Ovary (tissue), 9 donors: ENCODE data around the gene SRRM5. TPM values are rescaled to one million over a fixed set of nuclear protein-coding genes. Genes with fewer than 3 reads are reported as not detected.

Source experiments
- DNase-seq, 5 donors: peaks; one replicate each; pipeline ENCODE4 v3.0.0-alpha.2; 2019 to 2020
- H3K27ac ChIP-seq, 2 donors: fragments of 200-600 bp; one replicate each; pipeline versions ENCODE4 v1.5.1 to v1.8.0; 2019 to 2022
- H3K27me3 ChIP-seq: fragments of 200-600 bp; one replicate; pipeline ENCODE4 v1.8.0; 2022
- H3K36me3 ChIP-seq: fragments of 200-600 bp; sonication (generic); one replicate; pipeline ENCODE4 v1.5.1; 2019
- H3K4me1 ChIP-seq: one replicate; pipeline ENCODE4 v1.8.1; 2013; ENCODE audit warnings: mild to moderate bottlenecking, moderate library complexity; ENCODE audit not compliant: insufficient read depth
- H3K4me3 ChIP-seq: fragments of 200-600 bp; sonication (generic); one replicate; pipeline ENCODE4 v1.5.1; 2017
- H3K9me3 ChIP-seq, 2 donors: fragments of 200-600 bp in 1 of 2; sonication (generic) in 1 of 2; one replicate each; pipeline versions ENCODE4 v1.5.1 to v1.8.1; 2013 to 2019; ENCODE audit warnings: mild to moderate bottlenecking in 1 of 2, moderate library complexity in 1 of 2
- CTCF ChIP-seq, 3 donors: fragments of 450-650 bp in 2 of 3; fragments of 200-600 bp in 1 of 3; IDR thresholded peaks; one replicate each; pipeline versions ENCODE4 v1.5.1 to v1.8.0; 2016 to 2022; ENCODE audit warnings: antibody characterized with exemption in 3 of 3, mild to moderate bottlenecking in 1 of 3
- EP300 ChIP-seq: sonication (generic); formaldehyde crosslinking; IDR thresholded peaks from one replicate; pipeline ENCODE4 v1.6.1; 2017; ENCODE audit warnings: antibody characterized with exemption
- POLR2A ChIP-seq: fragments of 450-650 bp; IDR thresholded peaks from one replicate; pipeline ENCODE4 v1.6.1; 2017; ENCODE audit warnings: antibody characterized with exemption, mild to moderate bottlenecking, moderate library complexity
- WGBS, 3 donors: extraction: QIAGEN DNeasy Blood & Tissue Kit in 1 of 3; methylation state at CpG; one replicate each; pipeline versions ENCODE4 v1.1.5 to v1.1.7; 2013 to 2017; 5-methylcytosine and 5-hydroxymethylcytosine counted together
- intact Hi-C, 4 donors: fragments of 100-400 bp; cut with DNase I; formaldehyde crosslinking; loops; one replicate each; pipeline versions ENCODE4 v1.11.0 to v1.15.1; 2022 to 2023
- polyA plus RNA-seq, 2 donors: library from polyadenylated mRNA; stranded (reverse); fragments of 200-250 nt in 1 of 2; fragments of 350-450 nt in 1 of 2; fragmentation: Illumina TruSeq in 1 of 2; extraction: RNeasy Lipid Tissue Mini Kit (QIAGEN cat#74804) in 1 of 2; gene quantifications; one replicate each; pipeline ENCODE4 v1.2.3, GENCODE V29; 2013 to 2014
- small RNA-seq: library from RNA; depleted of rRNA; stranded (forward); fragments of <200 nt; gene quantifications from one replicate; pipeline ENCODE3, GENCODE V24; 2016
- total RNA-seq, 7 donors: library from RNA; depleted of rRNA in 2 of 7; stranded (reverse); fragments of >200 nt in 2 of 7; fragmentation: NEBNext Ultra II Directional in 3 of 7; extraction: Animal tissue kit (Norgen Biotek cat#: 25700) in 3 of 7; gene quantifications; one replicate each; pipeline versions ENCODE4 v1.1.0 to v1.2.4, GENCODE V29; 2016 to 2023
- donor health status: DM: no; HTN: no; CAD: no; lungs with moderate emphysema.
- donor health status: DM: no; HTN: no; CAD: no.
- donor health status: Bipolar disorder and iron deficiency.
- donor health status: DM: yes; HTN: yes; CAD: no.
- donor health status: DM: no; HTN: no; CAD: no.
- donor health status: DM: yes; HTN: yes; CAD: no.

Gene SRRM5
- total and polyA plus RNA-seq, 9 donors: 0.10 to 0.73 (median 0.33) TPM

- no peaks in the 10 kb centered on the region for H3K27me3 ChIP-seq
- no peak overlapping the region for H3K27ac ChIP-seq
- peaks cover 2% of the 10 kb centered on the region for H3K4me1 ChIP-seq
- H3K9me3 ChIP-seq: no peaks in the 10 kb centered on the region
- WGBS, 3 donors: 92 to 97% (median 92%) methylated on average over 6 of the region's 6 CpGs
- DNase-seq: no peak
- TF ChIP-seq EP300: no peak
- TF ChIP-seq POLR2A: no peak
- TF ChIP-seq CTCF (IDR thresholded peaks at IDR 0.05): no peak
- no peak overlapping the region for H3K4me3 ChIP-seq
- intact Hi-C loops: no loop called here
- H3K36me3 ChIP-seq: no peaks in the 10 kb centered on the region
These were observed 50.6 kb downstream of the SRRM5 start for GRCh38 chr19:43662487-43662886.

- no peaks in the 10 kb centered on the region for H3K9me3 ChIP-seq
- peaks cover 6% of the 10 kb centered on the region for H3K4me1 ChIP-seq
- H3K27ac ChIP-seq: no peak overlapping the region
- intact Hi-C loops: no loop called here
- DNase-seq: no peak
- 75 to 80% (median 77%) methylated on average over 7 of the region's 7 CpGs for WGBS, 3 donors
- no peaks in the 10 kb centered on the region for H3K36me3 ChIP-seq
- H3K4me3 ChIP-seq: no peak overlapping the region
- no peaks in the 10 kb centered on the region for H3K27me3 ChIP-seq
- TF ChIP-seq POLR2A (no peak), CTCF (IDR thresholded peaks at IDR 0.05) (no peak), EP300 (no peak)
These were observed 52.1 kb downstream of the SRRM5 start for GRCh38 chr19:43664018-43664417.

Small RNA genes within 50 kb of the gene (small RNA-seq; reads per million reads assigned to genes)
- gene RN7SL368P: not detected

Other genes with a start within 250 kb of the SRRM5 start
- not detected for gene TEX101, start 197.2 kb upstream of the SRRM5 start, total RNA-seq
- not detected for gene TEX101, start 197.2 kb upstream of the SRRM5 start, polyA plus RNA-seq
- 10 to 100 TPM in 1 of 7 donors, 1 to 10 TPM in 6; 2.5 to 15.1 (median 6.8) TPM for gene LYPD3, start 146.5 kb upstream of the SRRM5 start, total RNA-seq
- 1 to 10 TPM; 1.8 to 4.0 TPM for gene LYPD3, start 146.5 kb upstream of the SRRM5 start, polyA plus RNA-seq
- gene PHLDB3, start 107.3 kb upstream of the SRRM5 start, total RNA-seq: 10 to 100 TPM; 14.5 to 29.7 (median 21.8) TPM
- 10 to 100 TPM in 1 of 2 donors, 1 to 10 TPM in 1; 1.4 to 14.7 TPM for gene PHLDB3, start 107.3 kb upstream of the SRRM5 start, polyA plus RNA-seq
- gene ETHE1, start 84.9 kb upstream of the SRRM5 start, total RNA-seq: 10 to 100 TPM; 16.1 to 28.5 (median 22.5) TPM
- 10 to 100 TPM; 25.0 to 28.7 TPM for gene ETHE1, start 84.9 kb upstream of the SRRM5 start, polyA plus RNA-seq
- 1 to 10 TPM; 1.3 to 5.9 (median 3.9) TPM for gene ZNF575, start 78.9 kb upstream of the SRRM5 start, total RNA-seq
- gene ZNF575, start 78.9 kb upstream of the SRRM5 start, polyA plus RNA-seq: 1 to 10 TPM; 1.2 to 1.7 TPM
- gene XRCC1, start 36.6 kb upstream of the SRRM5 start, total RNA-seq: 10 to 100 TPM; 19.0 to 39.9 (median 28.4) TPM
- gene XRCC1, start 36.6 kb upstream of the SRRM5 start, polyA plus RNA-seq: 10 to 100 TPM; 16.8 to 37.7 TPM
- 10 to 100 TPM; 10.6 to 22.3 (median 17.7) TPM for gene PINLYP, start 36.3 kb upstream of the SRRM5 start, total RNA-seq
- gene PINLYP, start 36.3 kb upstream of the SRRM5 start, polyA plus RNA-seq: 10 to 100 TPM; 25.5 to 29.9 TPM
- 10 to 100 TPM; 11.6 to 25.8 (median 19.8) TPM for gene IRGQ, start 16.0 kb upstream of the SRRM5 start, total RNA-seq
- gene IRGQ, start 16.0 kb upstream of the SRRM5 start, polyA plus RNA-seq: 10 to 100 TPM in 1 of 2 donors, 1 to 10 TPM in 1; 5.4 to 10.5 TPM
- gene ZNF576, start 15.5 kb upstream of the SRRM5 start, total RNA-seq: 10 to 100 TPM; 11.5 to 22.4 (median 16.9) TPM
- gene ZNF576, start 15.5 kb upstream of the SRRM5 start, polyA plus RNA-seq: 10 to 100 TPM in 1 of 2 donors, 1 to 10 TPM in 1; 8.6 to 16.6 TPM
- 10 to 100 TPM; 30.0 to 69.0 (median 43.1) TPM for gene ZNF428, start 7.5 kb downstream of the SRRM5 start, total RNA-seq
- 10 to 100 TPM; 11.6 to 59.0 TPM for gene ZNF428, start 7.5 kb downstream of the SRRM5 start, polyA plus RNA-seq
- 10 to 100 TPM in 6 of 7 donors, 1 to 10 TPM in 1; 8.2 to 24.3 (median 11.3) TPM for gene CADM4, start 27.8 kb downstream of the SRRM5 start, total RNA-seq
- 10 to 100 TPM in 1 of 2 donors, 1 to 10 TPM in 1; 6.2 to 17.8 TPM for gene CADM4, start 27.8 kb downstream of the SRRM5 start, polyA plus RNA-seq
- gene PLAUR, start 58.1 kb downstream of the SRRM5 start, total RNA-seq: 100 to 1,000 TPM in 1 of 7 donors, 10 to 100 TPM in 5, 1 to 10 TPM in 1; 9.4 to 112 (median 22.1) TPM
- 10 to 100 TPM in 1 of 2 donors, 1 to 10 TPM in 1; 9.5 to 13.4 TPM for gene PLAUR, start 58.1 kb downstream of the SRRM5 start, polyA plus RNA-seq
- gene IRGC, start 104.0 kb downstream of the SRRM5 start, total RNA-seq: not detected
- not detected for gene IRGC, start 104.0 kb downstream of the SRRM5 start, polyA plus RNA-seq
- 10 to 100 TPM; 13.9 to 34.8 (median 24.2) TPM for gene SMG9, start 142.9 kb downstream of the SRRM5 start, total RNA-seq
- gene SMG9, start 142.9 kb downstream of the SRRM5 start, polyA plus RNA-seq: 10 to 100 TPM; 15.7 to 15.9 TPM
- gene KCNN4, start 168.9 kb downstream of the SRRM5 start, total RNA-seq: 1 to 10 TPM in 5 of 7 donors, under 1 TPM in 2; 0.61 to 9.1 (median 2.6) TPM
- under 1 TPM; 0.28 to 0.71 TPM for gene KCNN4, start 168.9 kb downstream of the SRRM5 start, polyA plus RNA-seq
- gene LYPD5, start 190.4 kb downstream of the SRRM5 start, total RNA-seq: 1 to 10 TPM in 2 of 7 donors, under 1 TPM in 5; 0.25 to 1.9 (median 0.79) TPM
- gene LYPD5, start 190.4 kb downstream of the SRRM5 start, polyA plus RNA-seq: 1 to 10 TPM in 1 of 2 donors, under 1 TPM in 1; 0.27 to 1.9 TPM
- gene ZNF283, start 215.2 kb downstream of the SRRM5 start, total RNA-seq: 10 to 100 TPM in 5 of 7 donors, 1 to 10 TPM in 2; 8.2 to 14.6 (median 11.9) TPM
- 1 to 10 TPM; 3.2 to 7.3 TPM for gene ZNF283, start 215.2 kb downstream of the SRRM5 start, polyA plus RNA-seq